ENCODE data around the gene LCE3B. TPM values are rescaled to one million over a fixed set of nuclear protein-coding genes. Genes with fewer than 3 reads are reported as not detected.

LCE3B gene, protein sequence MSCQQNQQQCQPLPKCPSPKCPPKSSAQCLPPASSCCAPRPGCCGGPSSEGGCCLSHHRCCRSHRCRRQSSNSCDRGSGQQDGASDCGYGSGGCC
- not detected in 2 replicates for total RNA-seq

DNA sequence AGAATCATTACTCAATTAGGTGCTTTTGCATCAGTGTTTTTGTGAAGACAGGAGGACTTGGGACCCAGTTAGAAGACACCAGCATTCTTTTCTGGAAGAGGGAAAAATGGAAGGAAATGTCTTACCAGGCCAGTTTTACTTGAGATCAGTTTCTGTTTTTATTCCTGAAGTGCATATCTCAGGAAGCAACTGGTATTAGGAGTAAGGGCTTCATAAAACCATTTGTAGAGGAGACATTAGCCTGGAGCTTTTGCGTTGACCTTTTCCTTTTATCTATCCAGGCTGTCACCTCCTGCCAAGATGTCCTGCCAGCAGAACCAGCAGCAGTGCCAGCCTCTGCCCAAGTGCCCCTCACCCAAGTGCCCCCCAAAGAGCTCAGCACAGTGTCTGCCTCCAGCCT is at the start of gene LCE3B:
Gene LCE3B (plus strand): TSS at position 301 of the 400 bp plus-strand sequence. CDS start 0 bp downstream, at position 301.

DNA sequence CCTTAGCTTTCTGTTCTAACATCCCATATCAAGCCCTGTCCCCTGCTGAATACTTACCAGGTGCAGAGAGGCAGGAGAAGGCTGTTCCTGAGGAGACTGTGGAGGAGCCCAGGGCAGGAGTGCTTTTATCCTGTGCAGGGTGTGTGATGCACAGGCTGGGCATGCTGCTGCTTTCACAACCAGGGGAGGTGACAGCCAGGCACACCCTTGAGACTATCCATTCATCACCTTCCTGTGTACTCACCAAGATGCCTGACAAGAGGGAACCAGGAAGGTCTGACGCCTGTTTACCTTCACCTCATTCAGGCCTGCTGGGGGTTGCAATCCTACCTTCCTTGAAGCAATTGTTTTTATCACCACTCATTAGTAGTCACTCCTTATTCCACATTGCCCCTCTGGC is 46.9 kb upstream of the LCE3B start, which contains the start of gene LCE3E:
Gene LCE3E (minus strand): TSS at position 100 of the 400 bp plus-strand sequence. CDS start 572 bp downstream, outside the sequence.

DNA sequence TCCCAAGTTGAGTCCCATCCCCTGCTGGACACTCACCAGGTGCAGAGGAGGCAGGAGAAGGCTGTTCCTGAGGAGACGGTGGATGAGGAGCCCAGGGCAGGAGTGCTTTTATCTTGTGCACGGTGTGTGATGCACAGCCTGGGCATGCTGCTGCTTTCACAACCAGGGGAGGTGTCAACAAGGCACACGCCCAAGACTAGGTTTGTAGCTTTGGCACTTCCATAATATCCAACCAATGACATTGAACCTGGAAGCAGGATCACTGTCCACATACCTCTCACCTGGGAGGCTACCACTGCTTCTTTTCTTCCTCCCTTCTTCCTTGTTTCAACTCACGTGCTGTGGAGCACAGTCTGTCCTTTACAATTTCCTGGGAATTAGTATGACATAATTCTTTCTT is 33.2 kb upstream of the LCE3B start, which contains the start of gene LCE3D:
Gene LCE3D (minus strand): TSS at position 84 of the 400 bp plus-strand sequence. CDS start 580 bp downstream, outside the sequence.

DNA sequence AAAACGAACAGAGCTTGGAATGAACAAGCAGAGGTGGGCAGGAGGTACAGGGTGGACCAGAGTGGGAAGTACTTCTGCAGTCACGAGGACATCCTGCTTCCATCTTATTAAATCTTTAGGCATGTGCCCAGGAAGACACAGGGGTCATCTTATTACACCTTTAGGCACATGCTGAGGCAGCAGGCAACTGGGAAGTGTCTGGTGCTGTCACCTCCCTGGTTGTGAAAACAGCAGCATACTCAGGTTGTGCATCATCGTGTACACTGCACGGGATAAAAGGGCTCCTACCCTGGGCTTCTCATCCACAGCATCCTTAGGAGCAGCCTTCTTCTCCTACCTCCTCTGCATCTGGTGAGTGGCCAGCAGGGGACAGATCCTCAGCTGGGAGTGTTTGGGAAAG is 13.7 kb upstream of the LCE3B start, which contains the start of gene LCE3C:
Gene LCE3C (plus strand): TSS at position 301 of the 400 bp plus-strand sequence. CDS start 498 bp downstream, outside the sequence.

DNA sequence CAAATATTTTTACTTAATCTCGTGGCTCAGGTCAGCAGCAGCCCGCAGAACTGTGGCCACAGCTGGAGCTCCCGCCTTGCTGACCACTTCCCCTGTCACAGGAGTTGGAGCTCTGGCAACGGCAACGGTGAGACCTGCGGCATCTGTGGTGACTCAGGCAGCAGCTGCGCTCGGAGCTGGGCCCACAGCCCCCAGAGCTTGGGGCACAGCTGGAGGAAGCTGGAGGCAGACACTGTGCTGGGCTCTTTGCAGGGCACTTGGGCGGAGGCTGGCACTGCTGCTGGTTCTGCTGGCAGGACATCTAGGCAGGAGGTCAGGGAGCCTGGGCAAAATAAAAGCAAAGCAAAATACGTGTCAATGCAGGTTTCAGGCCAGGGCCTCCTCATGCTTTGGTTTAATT is 9.2 kb downstream of the LCE3B start, which contains the start of gene LCE3A:
Gene LCE3A (minus strand): TSS at position 301 of the 400 bp plus-strand sequence. CDS start 0 bp downstream, at position 301.

DNA sequence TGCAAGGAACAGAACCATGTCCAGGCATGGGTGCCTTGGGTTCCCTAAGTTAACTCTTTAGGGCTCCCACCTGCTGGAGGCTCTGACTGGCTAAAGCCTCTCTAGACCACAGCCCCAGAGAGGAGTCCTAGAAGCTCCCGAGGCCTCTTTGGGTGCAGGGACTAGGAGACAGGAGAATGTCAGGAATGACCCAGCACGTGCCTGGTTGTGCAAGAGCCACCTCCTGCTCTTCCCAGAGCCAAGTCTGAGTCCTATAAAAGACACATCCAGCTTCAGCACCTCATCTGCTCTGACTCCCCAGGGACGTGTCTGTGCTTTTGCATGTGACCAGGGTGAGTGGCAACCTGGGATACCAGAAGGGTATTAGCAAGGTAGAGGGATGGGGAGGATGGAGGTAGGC is 49.5 kb downstream of the LCE3B start, which contains the start of gene LCE2D:
Gene LCE2D (plus strand): TSS at position 283 of the 400 bp plus-strand sequence. CDS start 726 bp downstream, outside the sequence.

Other genes with a start within 250 kb of the LCE3B start
- not detected in 2 replicates for gene CRNN, start 199.5 kb upstream of the LCE3B start, total RNA-seq
- not detected in 2 replicates for gene LCE5A, start 103.0 kb upstream of the LCE3B start, total RNA-seq
- gene CRCT1, start 99.3 kb upstream of the LCE3B start, total RNA-seq = not detected in 2 replicates
- not detected in 2 replicates for gene LCE3E, start 47.0 kb upstream of the LCE3B start, total RNA-seq
- not detected in 2 replicates for gene LCE3D, start 33.3 kb upstream of the LCE3B start, total RNA-seq
- not detected in 2 replicates for gene LCE3C, start 13.6 kb upstream of the LCE3B start, total RNA-seq
- not detected in 2 replicates for gene LCE3A, start 9.3 kb downstream of the LCE3B start, total RNA-seq
- gene LCE2D, start 49.6 kb downstream of the LCE3B start, total RNA-seq = not detected in 2 replicates
- not detected in 2 replicates for gene LCE2C, start 61.5 kb downstream of the LCE3B start, total RNA-seq
- not detected in 2 replicates for gene LCE2B, start 72.3 kb downstream of the LCE3B start, total RNA-seq
- gene LCE2A, start 84.5 kb downstream of the LCE3B start, total RNA-seq = not detected in 2 replicates
- not detected in 2 replicates for gene LCE4A, start 94.3 kb downstream of the LCE3B start, total RNA-seq
- gene KPRP, start 144.2 kb downstream of the LCE3B start, total RNA-seq = not detected in 2 replicates
- not detected in 2 replicates for gene LCE1F, start 161.3 kb downstream of the LCE3B start, total RNA-seq
- gene LCE1E, start 172.4 kb downstream of the LCE3B start, total RNA-seq = not detected in 2 replicates
- not detected in 2 replicates for gene LCE1D, start 182.9 kb downstream of the LCE3B start, total RNA-seq
- not detected in 2 replicates for gene LCE1C, start 192.8 kb downstream of the LCE3B start, total RNA-seq
- not detected in 2 replicates for gene LCE1B, start 198.2 kb downstream of the LCE3B start, total RNA-seq
- gene LCE1A, start 213.7 kb downstream of the LCE3B start, total RNA-seq = not detected in 2 replicates
- gene LCE6A, start 229.0 kb downstream of the LCE3B start, total RNA-seq = not detected in 2 replicates
- not detected in 2 replicates for gene LCE7A, start 246.2 kb downstream of the LCE3B start, total RNA-seq